Stromal cell of bone marrow (primary cell): Measurements from ENCODE around the gene KCNA1.

Experiments used
- DNase-seq: peaks from one replicate; pipeline ENCODE4 v3.0.0-alpha.2; 2012; ENCODE audit warnings: low read depth

KCNA1 gene

GRCh38 chr12:4960547-4960946, 50.8 kb downstream of the KCNA1 start:
- no peak for DNase-seq

- DNase-seq = no peak
These were observed 51.6 kb downstream of the KCNA1 start for GRCh38 chr12:4961311-4961710.

- no peak for DNase-seq
These were observed 53.1 kb downstream of the KCNA1 start for GRCh38 chr12:4962539-4963486.
